Heart left ventricle (tissue), 16 donors: ENCODE results near the gene CHD9. TPM values are rescaled to one million over a fixed set of nuclear protein-coding genes. Genes with fewer than 3 reads are reported as not detected.

ENCODE experiments used
- ATAC-seq, 4 donors: fragments of 200-7000 bp; cut with Tn5 transposase; one replicate each; pipeline ENCODE4 v1.9.1; 2020 to 2022; ENCODE audit warnings: moderate library complexity in 4 of 4, mild to moderate bottlenecking in 3 of 4, moderate number of reproducible peaks in 1 of 4
- DNase-seq, 5 donors: peaks; one replicate each; pipeline ENCODE4 v3.0.0-alpha.2; 2020
- H3K27ac ChIP-seq, 12 donors: fragments of 200-600 bp; sonication (generic) in 4 of 12; one replicate each; pipeline versions ENCODE4 v1.5.0 to v1.8.0; 2016 to 2022; ENCODE audit warnings: mild to moderate bottlenecking in 2 of 12
- H3K27me3 ChIP-seq, 9 donors: fragments of 200-600 bp; sonication (generic) in 2 of 9; one replicate each; pipeline versions ENCODE4 v1.5.1 to v1.8.0; 2016 to 2022; ENCODE audit warnings: mild to moderate bottlenecking in 3 of 9
- H3K36me3 ChIP-seq, 9 donors: fragments of 200-600 bp; sonication (generic) in 2 of 9; one replicate each; pipeline versions ENCODE4 v1.5.0 to v1.8.0; 2018 to 2022; ENCODE audit warnings: mild to moderate bottlenecking in 2 of 9
- H3K4me1 ChIP-seq, 12 donors: fragments of 200-600 bp; sonication (generic) in 4 of 12; one replicate each; pipeline versions ENCODE4 v1.5.0 to v1.8.0; 2016 to 2022; ENCODE audit warnings: mild to moderate bottlenecking in 3 of 12
- H3K4me3 ChIP-seq, 12 donors: fragments of 200-600 bp; sonication (generic) in 4 of 12; one replicate each; pipeline versions ENCODE4 v1.5.0 to v1.8.0; 2017 to 2022; ENCODE audit warnings: mild to moderate bottlenecking in 9 of 12, moderate library complexity in 4 of 12
- H3K9me3 ChIP-seq, 12 donors: fragments of 200-600 bp; sonication (generic) in 4 of 12; one replicate each; pipeline versions ENCODE4 v1.5.0 to v1.8.0; 2016 to 2022; ENCODE audit warnings: mild to moderate bottlenecking in 1 of 12
- POLR2A ChIP-seq, 2 donors: fragments of 450-650 bp; IDR thresholded peaks; one replicate each; pipeline ENCODE4 v1.6.1; 2017; ENCODE audit warnings: antibody characterized with exemption in 2 of 2, mild to moderate bottlenecking in 2 of 2, moderate library complexity in 2 of 2
- WGBS, 4 donors: extraction: QIAGEN DNeasy Blood & Tissue Kit in 2 of 4; methylation state at CpG; one replicate each; pipeline versions ENCODE4 v1.1.5 to v1.1.7; 2013 to 2018; 5-methylcytosine and 5-hydroxymethylcytosine counted together
- intact Hi-C, 10 donors: fragments of 100-400 bp; cut with DNase I; formaldehyde crosslinking; loops; one replicate each; pipeline versions ENCODE4 v1.11.1 to v1.14.2; 2022
- polyA plus RNA-seq, 2 donors: library from polyadenylated mRNA; stranded (reverse); fragments of 200-250 nt; gene quantifications; one replicate each; pipeline ENCODE4 v1.2.3, GENCODE V29; 2013
- total RNA-seq, 9 donors: library from RNA; depleted of rRNA in 2 of 9; stranded (reverse); fragments of >200 nt in 2 of 9; fragmentation: NEBNext Ultra II Directional in 3 of 9; extraction: Animal tissue kit (Norgen Biotek cat#: 25700) in 3 of 9; gene quantifications; one replicate each; pipeline versions ENCODE4 v1.1.0 to v1.2.4, GENCODE V29; 2016 to 2023
- TF ChIP-seq, protein P1 (sequence below), 12 donors: fragments of 200-600 bp; sonication (generic) in 4 of 12; IDR thresholded peaks; one replicate each; pipeline versions ENCODE4 v1.5.0 to v1.8.0; 2018 to 2022; ENCODE audit warnings: antibody characterized with exemption in 12 of 12, mild to moderate bottlenecking in 5 of 12
- donor health status: ischemic (EF 13 %, LVEDD 7.1; RV severe dilation, severe dysfunction).
- donor health status: healthy with polysubstance abuse.
- donor health status: DM: no; HTN: yes; CAD: no.
- donor health status: DM: no; HTN: no; CAD: no.
- donor health status: ischemic (EF 25% LVEDD 6.9; RV normal size, moderate dysfunction).
- donor health status: ischemic (EF 25% LVEDD 5.7; RV mildly dilated, moderate dysfunction).
- donor health status: healthy.
- donor health status: DM: yes; HTN: yes; CAD: no.
- donor health status: ischemic (EF 35%, LVEDD 5.7; RV mildly dilated, moderate dysfunction).
- donor health status: nonischemic (EF 11% LVEDD 7.7; RV severe dilation, severe dysfunction).
- donor health status: DM: yes; HTN: yes; CAD: no.
- donor health status: PGD.
- donor health status: ischemic (EF 29% LVEDD 5.4; RV normal size, mild dysfunction).
- donor health status: nonischemic (EF 23%, LVEDD 6.1; RV moderate dilation, normal function).

Gene CHD9
- total and polyA plus RNA-seq, 11 donors = 11.8 to 56.2 (median 41.3) TPM

- H3K27ac ChIP-seq = peak overlapping the region; percentile 76 to 95 (median 88)
- no peak for ATAC-seq
- intact Hi-C loops = loop anchor here in 5 of 10 donors (2.0 to 5.0 kb wide), 5 partner anchors 23 to 42 kb away; no protein-coding TSS in a partner anchor
- no peaks in the 10 kb centered on the region for H3K36me3 ChIP-seq
- 36 to 52% (median 41%) methylated on average over 5 of the region's 5 CpGs for WGBS, 4 donors
- H3K4me1 ChIP-seq = peaks cover 18 to 80% (median 69%) of the 10 kb centered on the region in 12 donors
- no peak for TF ChIP-seq POLR2A (IDR thresholded peaks at IDR 0.05)
- TF ChIP-seq, protein P1, sequence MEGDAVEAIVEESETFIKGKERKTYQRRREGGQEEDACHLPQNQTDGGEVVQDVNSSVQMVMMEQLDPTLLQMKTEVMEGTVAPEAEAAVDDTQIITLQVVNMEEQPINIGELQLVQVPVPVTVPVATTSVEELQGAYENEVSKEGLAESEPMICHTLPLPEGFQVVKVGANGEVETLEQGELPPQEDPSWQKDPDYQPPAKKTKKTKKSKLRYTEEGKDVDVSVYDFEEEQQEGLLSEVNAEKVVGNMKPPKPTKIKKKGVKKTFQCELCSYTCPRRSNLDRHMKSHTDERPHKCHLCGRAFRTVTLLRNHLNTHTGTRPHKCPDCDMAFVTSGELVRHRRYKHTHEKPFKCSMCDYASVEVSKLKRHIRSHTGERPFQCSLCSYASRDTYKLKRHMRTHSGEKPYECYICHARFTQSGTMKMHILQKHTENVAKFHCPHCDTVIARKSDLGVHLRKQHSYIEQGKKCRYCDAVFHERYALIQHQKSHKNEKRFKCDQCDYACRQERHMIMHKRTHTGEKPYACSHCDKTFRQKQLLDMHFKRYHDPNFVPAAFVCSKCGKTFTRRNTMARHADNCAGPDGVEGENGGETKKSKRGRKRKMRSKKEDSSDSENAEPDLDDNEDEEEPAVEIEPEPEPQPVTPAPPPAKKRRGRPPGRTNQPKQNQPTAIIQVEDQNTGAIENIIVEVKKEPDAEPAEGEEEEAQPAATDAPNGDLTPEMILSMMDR (IDR thresholded peaks at IDR 0.05) = no peak
- H3K27me3 ChIP-seq = no peaks in the 10 kb centered on the region
- peak overlapping the region in 3 of 12 donors; percentile 17 to 24 (median 18) for H3K4me3 ChIP-seq
- DNase-seq = no peak
- H3K9me3 ChIP-seq = no peaks in the 10 kb centered on the region
These were observed 35.4 kb downstream of the CHD9 start for GRCh38 chr16:53090286-53090590.

GRCh38 chr16:53090591-53091411 lies 36.0 kb downstream of the CHD9 start:
- DNase-seq = peak; percentile 94 to 95 (median 95)
- no peak for TF ChIP-seq POLR2A (IDR thresholded peaks at IDR 0.05)
- TF ChIP-seq, protein P1 (IDR thresholded peaks at IDR 0.05) = no peak
- Histone ChIP-seq H3K36me3 (no peaks in the 10 kb centered on the region), H3K9me3 (no peaks in the 10 kb centered on the region), H3K27me3 (no peaks in the 10 kb centered on the region), H3K4me3 (peak overlapping the region in 5 of 12 donors; percentile 7 to 24 (median 17)), H3K4me1 (peaks cover 18 to 74% (median 63%) of the 10 kb centered on the region in 12 donors), H3K27ac (peak overlapping the region; percentile 76 to 97 (median 88))
- WGBS, 4 donors = 33 to 39% (median 36%) methylated on average over 13 of the region's 13 CpGs
- peak; percentile 90 to 95 (median 94) for ATAC-seq
- intact Hi-C loops = loop anchor here in 6 of 10 donors (1.0 to 5.0 kb wide), 6 partner anchors 8 to 42 kb away; no protein-coding TSS in a partner anchor

DNA sequence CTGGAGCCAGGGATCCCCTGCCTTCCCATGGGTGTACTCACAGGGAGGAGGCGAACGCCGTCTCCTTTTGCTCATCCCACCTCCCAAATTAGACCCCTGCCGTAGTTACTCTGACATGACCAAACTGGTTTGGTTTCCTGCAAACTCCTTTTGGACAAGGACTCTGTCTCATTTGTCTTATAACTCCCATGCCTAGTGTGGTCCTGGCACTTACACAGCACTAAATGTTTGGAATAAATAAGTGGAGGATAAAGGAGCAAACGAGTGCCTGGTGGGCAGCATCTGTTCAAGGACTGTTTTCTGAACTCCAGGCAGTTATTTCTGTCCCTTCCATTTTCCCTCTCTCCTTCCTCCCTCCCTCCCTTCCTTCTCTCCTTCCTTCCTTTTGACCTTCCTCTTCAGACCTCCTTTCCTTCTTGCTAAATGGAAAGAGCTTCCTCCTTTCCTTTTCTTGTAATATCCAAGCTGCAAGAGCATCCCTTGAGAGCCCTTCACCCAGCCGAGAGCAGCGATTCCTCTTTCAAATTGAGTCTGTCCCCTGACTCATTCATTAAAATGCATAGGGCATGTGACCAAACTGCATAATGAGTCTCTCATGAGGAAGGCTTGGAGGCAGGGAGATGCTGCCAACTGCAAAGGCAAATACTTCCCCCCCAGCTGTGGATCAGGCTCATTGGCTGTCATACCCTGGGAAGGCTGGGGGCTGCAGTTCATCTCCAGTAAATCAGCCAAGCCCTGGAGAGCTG lies 36.8 kb downstream of the CHD9 start:
- ATAC-seq (peak; percentile 24 to 54 (median 44)), DNase-seq (peak; percentile 73 to 85 (median 81))
- intact Hi-C loops = loop anchor here in 6 of 10 donors (1.0 to 5.0 kb wide), 6 partner anchors 8 to 41 kb away; no protein-coding TSS in a partner anchor
- 35 to 47% (median 44%) methylated on average over 7 of the region's 7 CpGs for WGBS, 4 donors
- Histone ChIP-seq H3K27ac (peak overlapping the region; percentile 68 to 97 (median 88)), H3K4me3 (peak overlapping the region in 3 of 12 donors; percentile 0 to 11 (median 7)), H3K27me3 (no peaks in the 10 kb centered on the region), H3K9me3 (no peaks in the 10 kb centered on the region), H3K36me3 (no peaks in the 10 kb centered on the region), H3K4me1 (peaks cover 18 to 68% (median 57%) of the 10 kb centered on the region in 12 donors)
- TF ChIP-seq, protein P1 (IDR thresholded peaks at IDR 0.05) = no peak
- TF ChIP-seq POLR2A (IDR thresholded peaks at IDR 0.05) = no peak

GRCh38 chr16:53092284-53092683 lies 37.5 kb downstream of the CHD9 start:
- TF ChIP-seq POLR2A (IDR thresholded peaks at IDR 0.05) = no peak
- TF ChIP-seq, protein P1 (IDR thresholded peaks at IDR 0.05) = no peak
- no peaks in the 10 kb centered on the region for H3K36me3 ChIP-seq
- DNase-seq (no peak), ATAC-seq (no peak)
- intact Hi-C loops = loop anchor here in 2 of 10 donors (5.0 kb wide), 2 partner anchors 35 to 40 kb away; no protein-coding TSS in a partner anchor
- no peaks in the 10 kb centered on the region for H3K9me3 ChIP-seq
- H3K27me3 ChIP-seq = no peaks in the 10 kb centered on the region
- H3K27ac ChIP-seq = peak overlapping the region in 11 of 12 donors; percentile 6 to 97 (median 88)
- no peak overlapping the region for H3K4me3 ChIP-seq
- 47 to 86% (median 83%) methylated on average over 2 of the region's 2 CpGs for whole genome bisulfite sequencing, 4 donors
- H3K4me1 ChIP-seq = peaks cover 18 to 68% (median 56%) of the 10 kb centered on the region in 12 donors
